K562 (cell line): ENCODE results near the gene CAMK1D. TPM values are rescaled to one million over a fixed set of nuclear protein-coding genes. Genes with fewer than 3 reads are reported as not detected.

Experiments used
- ATAC-seq: fragments of 200-7000 bp; cut with Tn5 transposase; 3 replicates; pipeline ENCODE4 v1.9.1; 2020; ENCODE audit warnings: moderate library complexity
- BruUV-seq: library from RNA; stranded (reverse); fragments of 400-500 nt; replicated peaks from 2 replicates; lab custom pipeline; 2021; lab: Mats Ljungman, UMichigan
- CTCF ChIA-PET: fragments of 300-600 bp; formaldehyde crosslinking; extraction: SDS; loops from one replicate; lab custom pipeline; 2021; ENCODE audit warnings: low intra/inter-chr PET ratio; lab: Yijun Ruan, JAX
- POLR2A ChIA-PET: fragments of 300-600, 350-650 bp; sonication (Branson Sonifier 250); formaldehyde crosslinking; extraction: SDS; loops from one replicate; lab custom pipeline; 2021; ENCODE audit warnings: antibody characterized with exemption, inconsistent platforms; lab: Yijun Ruan, JAX
- DNase-seq, 4 experiments: peaks; one replicate each; pipeline versions ENCODE4 v3.0.0 to v3.0.0-alpha.2; 2011 to 2018; ENCODE audit warnings: low spot score in 3 of 4, mixed read lengths in 3 of 4; ENCODE audit errors: extremely low read depth in 1 of 4
- FAIRE-seq: peaks from 2 replicates; lab custom pipeline; 2011; peaks lifted over from hg19 to GRCh38; lab: Jason Lieb, UNC
- H2AFZ ChIP-seq: 2 replicates; pipeline ENCODE4 v1.6.0; 2011; ENCODE audit warnings: low read depth, low read length, control low read depth, inconsistent platforms
- H3K27ac ChIP-seq: fragments of 200-600 bp; 3 replicates; pipeline ENCODE4 v1.8.0; 2011; ENCODE audit warnings: low read depth, mild to moderate bottlenecking, control low read depth, inconsistent platforms, low read length, moderate library complexity, mixed read lengths; ENCODE audit errors: extremely low read depth
- H3K27me3 ChIP-seq, 2 experiments: fragments of 300-600 bp in 1 of 2; 2 replicates in 1 of 2; 3 replicates in 1 of 2; pipeline versions ENCODE4 v1.6.0 to v1.8.0; 2011; ENCODE audit warnings: inconsistent platforms in 2 of 2, low read length in 2 of 2, mild to moderate bottlenecking in 1 of 2, mixed read lengths in 1 of 2, moderate library complexity in 1 of 2; ENCODE audit not compliant: control insufficient read depth in 2 of 2, insufficient read depth in 2 of 2
- H3K36me3 ChIP-seq: fragments of 300-600 bp; 3 replicates; pipeline ENCODE4 v1.8.0; 2011; ENCODE audit warnings: mild to moderate bottlenecking, low read length, inconsistent platforms; ENCODE audit not compliant: control insufficient read depth, insufficient read depth
- H3K4me1 ChIP-seq, 2 experiments: fragments of 200-600 bp in 1 of 2; replicated peaks in 1 of 2; 2 replicates in 1 of 2; 3 replicates in 1 of 2; pipeline versions ENCODE4 v1.5.1 to v1.8.0; 2011; ENCODE audit warnings: inconsistent platforms in 2 of 2, low read length in 2 of 2, mild to moderate bottlenecking in 1 of 2, mixed read lengths in 1 of 2, moderate library complexity in 1 of 2; ENCODE audit not compliant: control insufficient read depth in 2 of 2, insufficient read depth in 2 of 2
- H3K4me2 ChIP-seq: 2 replicates; pipeline ENCODE4 v1.6.1; 2011; ENCODE audit warnings: low read length, control low read depth, inconsistent platforms, mixed read lengths; ENCODE audit not compliant: insufficient read depth
- H3K4me3 ChIP-seq: fragments of 200-600 bp; sonication (generic), shearing (Covaris generic); 2 replicates; pipeline ENCODE4 v1.5.1; 2016; ENCODE audit warnings: control low read depth, inconsistent platforms
- H3K79me2 ChIP-seq: fragments of 200-600 bp; 3 replicates; pipeline ENCODE4 v1.8.0; 2011; ENCODE audit warnings: low read length, inconsistent platforms; ENCODE audit not compliant: control insufficient read depth, insufficient read depth
- H3K9ac ChIP-seq, 2 experiments: 2 replicates each; pipeline versions ENCODE4 v1.6.0 to v1.6.1; 2011; ENCODE audit warnings: low read depth in 2 of 2, low read length in 2 of 2, control low read depth in 1 of 2, inconsistent platforms in 1 of 2, mild to moderate bottlenecking in 1 of 2, mixed read lengths in 1 of 2; ENCODE audit not compliant: insufficient read depth in 1 of 2
- H3K9me1 ChIP-seq: one replicate; pipeline ENCODE4 v1.6.0; 2011; ENCODE audit warnings: inconsistent platforms, mild to moderate bottlenecking, low read length, moderate library complexity; ENCODE audit not compliant: control insufficient read depth, insufficient read depth
- H3K9me3 ChIP-seq: replicated peaks from 2 replicates; pipeline ENCODE4 v1.5.1; 2011; ENCODE audit warnings: low read depth, low read length, inconsistent platforms; ENCODE audit not compliant: control insufficient read depth, insufficient read depth
- H4K20me1 ChIP-seq: replicated peaks from 2 replicates; pipeline ENCODE4 v1.6.1; 2011; ENCODE audit warnings: low read length, inconsistent platforms, mixed read lengths; ENCODE audit not compliant: control insufficient read depth, insufficient read depth
- FOXJ3 ChIP-seq: sonication (generic); formaldehyde crosslinking; IDR thresholded peaks from 2 replicates; pipeline ENCODE4 v1.4.0; 2020; ENCODE audit warnings: mild to moderate bottlenecking, missing genetic modification reagents
- KDM1A ChIP-seq, 2 experiments: fragments of 450-650 bp; IDR thresholded peaks; 2 replicates each; pipeline ENCODE4 v1.6.1; 2016; ENCODE audit warnings: mild to moderate bottlenecking in 2 of 2
- SMARCB1 ChIP-seq: IDR thresholded peaks from 2 replicates; pipeline ENCODE4 v1.6.1; 2011; ENCODE audit warnings: improper control_type of control experiment, low read depth; ENCODE audit not compliant: insufficient read length
- ZFX ChIP-seq: sonication (generic); formaldehyde crosslinking; IDR thresholded peaks from 2 replicates; pipeline ENCODE4 v1.8.0; 2022; ENCODE audit warnings: mild to moderate bottlenecking, missing genetic modification reagents, moderate library complexity
- ZNF41 ChIP-seq: fragments of 250-450 bp; sonication (Bioruptor Pico); conservative IDR thresholded peaks from 2 replicates; pipeline ENCODE4 v1.4.0; 2020; ENCODE audit warnings: mild to moderate bottlenecking
- ZNF639 ChIP-seq, 2 experiments: fragments of 200-800 bp in 1 of 2; sonication (Bioruptor generic) in 1 of 2; sonication (generic) in 1 of 2; formaldehyde crosslinking in 1 of 2; IDR thresholded peaks in 1 of 2; conservative IDR thresholded peaks in 1 of 2; 2 replicates each; pipeline versions ENCODE4 v1.5.0 to v1.6.1; 2016 to 2020; ENCODE audit warnings: missing compliant biosample characterization in 1 of 2, missing genetic modification characterization in 1 of 2, missing genetic modification reagents in 1 of 2
- ZNF644 ChIP-seq: fragments of 200-800 bp; sonication (Bioruptor generic); IDR thresholded peaks from 2 replicates; pipeline ENCODE4 v1.6.1; 2016; ENCODE audit warnings: low read depth, missing genetic modification characterization, missing compliant biosample characterization
- WGBS: fragments of 100-300 bp; shearing (Covaris generic); methylation state at CpG from one replicate; pipeline ENCODE4 v1.1.6; 2016; ENCODE audit warnings: low coverage, mixed read lengths; ENCODE audit not compliant: insufficient coverage; ENCODE audit errors: missing lambda C conversion rate; 5-methylcytosine and 5-hydroxymethylcytosine counted together
- in situ Hi-C: fragments of 300-500 bp; cut with MboI; formaldehyde crosslinking; loops from 4 replicates; pipeline ENCODE4 v1.15.0; 2018; ENCODE audit warnings: inconsistent platforms, mixed read lengths
- intact Hi-C: fragments of 100-400 bp; cut with micrococcal nuclease; formaldehyde crosslinking; loops from 2 replicates; pipeline ENCODE4 v1.14.2; 2022
- polyA plus RNA-seq, 8 experiments: library from polyadenylated mRNA; depleted of rRNA in 4 of 8; stranded (reverse) in 5 of 8; unstranded in 3 of 8; fragments of >200 nt; fragmentation: Nextera tagmentation in 2 of 8; fragmentation: Illumina TruSeq in 1 of 8; extraction: Ambion mirVana in 2 of 8; extraction: Trizol in 1 of 8; gene quantifications; 2 replicates each; pipeline versions ENCODE4 v1.2.1 to v1.2.3, GENCODE V29; 2011 to 2014; ENCODE audit warnings: inconsistent platforms in 1 of 8, missing spikeins in 1 of 8
- total RNA-seq, 7 experiments: library from RNA; depleted of rRNA in 6 of 7; stranded (reverse); fragments of >200 nt in 6 of 7; fragmentation: Illumina TruSeq in 2 of 7; extraction: Trizol in 2 of 7; gene quantifications; 2 replicates each; pipeline versions ENCODE4 v1.2.1 to v1.2.3, GENCODE V29; 2011 to 2021; ENCODE audit warnings: low replicate concordance in 1 of 7

Gene CAMK1D
- total and polyA plus RNA-seq, 9 of the 15 experiments (the other 6 are each of a cell fraction or from before 2014, with no cell fraction given) = 0.12 to 0.24 (median 0.20) TPM; not detected in 5

- no peaks in the 10 kb centered on the region for H3K36me3 ChIP-seq
- peaks cover 27 to 30% of the 10 kb centered on the region in 2 experiments for H3K27me3 ChIP-seq
- ChIA-PET POLR2A (interaction anchor here (1.3 kb wide), 1 partner anchor 9 kb away, joined by 3 read pairs; the partner anchor contains the start of gene CAMK1D), CTCF (no interaction called here)
- no TSS peak for BruUV-seq
- FAIRE-seq (no peak), ATAC-seq (no peak), DNase-seq (no peak)
- no peak overlapping the region for H3K4me2 ChIP-seq
- no peak overlapping the region for H2AFZ ChIP-seq
- no peaks in the 10 kb centered on the region for H3K79me2 ChIP-seq
- H3K9me3 ChIP-seq = no peaks in the 10 kb centered on the region
- in situ Hi-C loops (no loop called here), intact Hi-C loops (loop anchor here (10.0 kb wide), 1 partner anchor 94 kb away; no protein-coding TSS in a partner anchor)
- no peak overlapping the region for H3K27ac ChIP-seq
- no peak overlapping the region for H3K4me3 ChIP-seq
- TF ChIP-seq KDM1A (IDR thresholded peaks at IDR 0.05) = no peak
- TF ChIP-seq FOXJ3 = no peak
- TF ChIP-seq ZNF644 (tag) = no peak
- no peak for TF ChIP-seq ZFX
- no peak for TF ChIP-seq ZNF639 (CRISPR knock-in tag; conservative IDR thresholded peaks at IDR 0.05 in 1 of 2, IDR thresholded peaks at IDR 0.05 in 1 of 2)
- no peak for TF ChIP-seq ZNF41
- no peak for TF ChIP-seq SMARCB1
- WGBS = 2% methylated on average over 11 of the region's 11 CpGs
- H3K4me1 ChIP-seq = no peaks in the 10 kb centered on the region
- H4K20me1 ChIP-seq = no peaks in the 10 kb centered on the region
- no peaks in the 10 kb centered on the region for H3K9me1 ChIP-seq
- no peak overlapping the region for H3K9ac ChIP-seq
Observed at GRCh38 chr10:12358863-12359564, 9.7 kb downstream of the CAMK1D start.
